ENCODE results near the gene PKMYT1. TPM values are rescaled to one million over a fixed set of nuclear protein-coding genes. Genes with fewer than 3 reads are reported as not detected.

PKMYT1 gene
- total and polyA plus RNA-seq, 2 experiments from 2014 or later = 28.1 to 30.6 TPM

DNA sequence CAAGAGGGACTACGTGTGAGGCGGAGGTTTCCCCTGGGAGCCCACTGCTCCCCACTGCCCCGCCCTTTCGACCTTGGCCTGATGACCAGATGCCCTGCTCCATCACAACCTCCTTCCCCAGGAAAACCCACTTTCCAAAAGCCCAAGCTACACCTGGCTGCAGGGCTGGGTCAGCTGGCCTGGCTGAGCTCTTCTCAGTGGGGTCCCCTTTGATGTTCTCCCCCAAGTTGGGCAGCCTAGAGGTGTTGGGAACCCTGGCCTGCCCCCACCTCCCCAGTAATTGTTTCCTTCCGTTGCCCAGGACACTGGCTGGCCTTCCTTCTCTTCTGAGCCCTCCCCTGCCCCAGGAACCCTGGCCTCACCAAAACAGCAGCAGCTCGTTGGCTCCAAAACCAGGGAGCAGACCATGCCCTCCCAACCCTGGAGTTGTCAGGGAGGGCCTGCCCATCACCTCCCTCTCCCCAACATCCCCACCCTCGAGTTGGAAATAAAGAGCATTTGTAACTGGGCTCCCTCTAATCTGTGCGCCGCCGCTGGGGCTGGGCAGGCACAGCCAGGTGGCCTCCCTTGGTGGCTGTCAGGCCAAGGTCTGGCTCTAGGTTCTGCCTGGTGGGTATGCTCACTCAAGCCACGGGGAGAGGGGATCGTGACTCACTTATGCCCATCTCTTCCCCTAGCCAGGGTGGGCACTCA, 33.9 kb upstream of the PKMYT1 start:
- Histone ChIP-seq H3K4me3 (no peak overlapping the region), H3K4me1 (ENCODE audit: low read depth) (peaks cover 31% of the 10 kb centered on the region), H3K36me3 (no peaks in the 10 kb centered on the region), H3K27ac (no peak overlapping the region), H3K9me3 (ENCODE audit: low read depth) (no peaks in the 10 kb centered on the region), H3K27me3 (no peaks in the 10 kb centered on the region)
- no peak for DNase-seq (ENCODE audit: low read depth in 1 of 2, low spot score in 1 of 2)
- TF ChIP-seq, protein P1, sequence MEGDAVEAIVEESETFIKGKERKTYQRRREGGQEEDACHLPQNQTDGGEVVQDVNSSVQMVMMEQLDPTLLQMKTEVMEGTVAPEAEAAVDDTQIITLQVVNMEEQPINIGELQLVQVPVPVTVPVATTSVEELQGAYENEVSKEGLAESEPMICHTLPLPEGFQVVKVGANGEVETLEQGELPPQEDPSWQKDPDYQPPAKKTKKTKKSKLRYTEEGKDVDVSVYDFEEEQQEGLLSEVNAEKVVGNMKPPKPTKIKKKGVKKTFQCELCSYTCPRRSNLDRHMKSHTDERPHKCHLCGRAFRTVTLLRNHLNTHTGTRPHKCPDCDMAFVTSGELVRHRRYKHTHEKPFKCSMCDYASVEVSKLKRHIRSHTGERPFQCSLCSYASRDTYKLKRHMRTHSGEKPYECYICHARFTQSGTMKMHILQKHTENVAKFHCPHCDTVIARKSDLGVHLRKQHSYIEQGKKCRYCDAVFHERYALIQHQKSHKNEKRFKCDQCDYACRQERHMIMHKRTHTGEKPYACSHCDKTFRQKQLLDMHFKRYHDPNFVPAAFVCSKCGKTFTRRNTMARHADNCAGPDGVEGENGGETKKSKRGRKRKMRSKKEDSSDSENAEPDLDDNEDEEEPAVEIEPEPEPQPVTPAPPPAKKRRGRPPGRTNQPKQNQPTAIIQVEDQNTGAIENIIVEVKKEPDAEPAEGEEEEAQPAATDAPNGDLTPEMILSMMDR (IDR thresholded peaks at IDR 0.05; ENCODE audit: low read depth, low read length) = no peak

DNA sequence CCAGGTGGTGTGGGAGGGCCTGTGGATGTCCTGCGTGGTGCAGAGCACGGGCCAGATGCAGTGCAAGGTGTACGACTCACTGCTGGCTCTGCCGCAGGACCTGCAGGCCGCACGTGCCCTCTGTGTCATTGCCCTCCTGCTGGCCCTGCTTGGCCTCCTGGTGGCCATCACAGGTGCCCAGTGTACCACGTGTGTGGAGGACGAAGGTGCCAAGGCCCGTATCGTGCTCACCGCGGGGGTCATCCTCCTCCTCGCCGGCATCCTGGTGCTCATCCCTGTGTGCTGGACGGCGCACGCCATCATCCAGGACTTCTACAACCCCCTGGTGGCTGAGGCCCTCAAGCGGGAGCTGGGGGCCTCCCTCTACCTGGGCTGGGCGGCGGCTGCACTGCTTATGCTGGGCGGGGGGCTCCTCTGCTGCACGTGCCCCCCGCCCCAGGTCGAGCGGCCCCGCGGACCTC, 33.3 kb upstream of the PKMYT1 start:
- Histone ChIP-seq H3K4me3 (no peak overlapping the region), H3K4me1 (ENCODE audit: low read depth) (peaks cover 36% of the 10 kb centered on the region), H3K9me3 (ENCODE audit: low read depth) (no peaks in the 10 kb centered on the region), H3K27me3 (no peaks in the 10 kb centered on the region), H3K36me3 (no peaks in the 10 kb centered on the region), H3K27ac (no peak overlapping the region)
- no peak for DNase-seq (ENCODE audit: low read depth in 1 of 2, low spot score in 1 of 2)
- TF ChIP-seq, protein P1 (IDR thresholded peaks at IDR 0.05; ENCODE audit: low read depth, low read length) = no peak

DNA sequence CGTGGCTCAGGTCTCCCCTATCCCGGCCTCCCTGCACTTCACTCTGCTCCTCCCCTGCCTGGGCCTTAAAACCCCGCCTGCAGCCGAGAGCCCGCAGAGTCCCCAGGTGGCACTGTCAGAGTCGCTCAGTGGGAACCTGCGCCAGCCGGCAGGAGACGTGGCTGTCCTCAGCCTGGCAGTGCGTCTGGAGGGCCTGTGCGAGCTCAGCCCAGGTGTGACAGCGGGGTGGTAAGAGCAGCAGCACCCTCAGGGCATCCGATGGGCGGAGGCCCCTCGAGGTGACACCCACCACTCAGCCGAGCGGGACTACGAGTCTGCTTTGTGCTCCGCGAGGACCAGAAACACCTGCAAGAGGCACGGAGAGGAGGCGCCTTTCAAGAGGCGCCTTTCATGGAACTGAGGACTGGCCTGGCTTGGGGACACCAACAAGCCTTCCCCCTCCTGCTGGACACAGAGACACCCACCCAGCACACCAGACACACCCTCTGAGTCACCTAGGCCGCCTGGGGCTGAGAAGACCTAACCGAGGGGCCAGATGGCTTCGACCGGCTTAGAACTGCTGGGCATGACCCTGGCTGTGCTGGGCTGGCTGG, 32.7 kb upstream of the PKMYT1 start, which contains the start of gene CLDN9:
TSS of gene CLDN9 (plus strand) at position 96 of the 593 bp plus-strand sequence. CDS start at position 536, 440 bp downstream.
- Histone ChIP-seq H3K27me3 (no peaks in the 10 kb centered on the region), H3K4me3 (no peak within 1 kb of the TSS), H3K9me3 (ENCODE audit: low read depth) (no peaks in the 10 kb centered on the region), H3K36me3 (no peaks in the 10 kb centered on the region), H3K27ac (no peak within 1 kb of the TSS), H3K4me1 (ENCODE audit: low read depth) (peaks cover 39% of the 10 kb centered on the region)
- DNase-seq (ENCODE audit: low read depth in 1 of 2, low spot score in 1 of 2) = peak in 1 of 2 donors; percentile 48
- TF ChIP-seq, protein P1 (IDR thresholded peaks at IDR 0.05; ENCODE audit: low read depth, low read length) = no peak

DNA sequence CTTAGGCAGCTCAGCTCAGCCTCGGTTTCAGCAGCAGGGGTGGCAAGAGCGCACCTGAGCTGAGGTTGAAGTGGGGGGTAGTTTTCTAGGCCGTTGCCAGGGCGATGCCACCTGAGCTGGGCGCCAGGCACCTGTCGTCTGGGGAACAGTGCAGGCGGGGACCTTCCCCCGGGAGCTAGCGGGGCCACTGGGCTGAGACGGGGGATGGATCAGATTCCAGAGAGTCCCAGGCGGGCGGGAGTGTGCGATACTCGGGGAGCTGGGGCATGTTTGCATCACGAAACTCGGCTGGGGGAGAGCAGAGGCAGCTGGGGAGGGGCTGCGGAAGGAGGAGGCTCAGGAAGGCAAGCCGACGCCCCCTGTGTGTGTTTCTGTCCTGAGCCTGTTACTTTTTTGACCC, 32.0 kb upstream of the PKMYT1 start:
- DNase-seq (ENCODE audit: low read depth in 1 of 2, low spot score in 1 of 2) = no peak
- H3K4me1 ChIP-seq (ENCODE audit: low read depth) = peaks cover 46% of the 10 kb centered on the region
- H3K4me3 ChIP-seq = no peak overlapping the region
- H3K9me3 ChIP-seq (ENCODE audit: low read depth) = no peaks in the 10 kb centered on the region
- H3K27me3 ChIP-seq = no peaks in the 10 kb centered on the region
- no peaks in the 10 kb centered on the region for H3K36me3 ChIP-seq
- TF ChIP-seq, protein P1 (IDR thresholded peaks at IDR 0.05; ENCODE audit: low read depth, low read length) = no peak
- no peak overlapping the region for H3K27ac ChIP-seq

DNA sequence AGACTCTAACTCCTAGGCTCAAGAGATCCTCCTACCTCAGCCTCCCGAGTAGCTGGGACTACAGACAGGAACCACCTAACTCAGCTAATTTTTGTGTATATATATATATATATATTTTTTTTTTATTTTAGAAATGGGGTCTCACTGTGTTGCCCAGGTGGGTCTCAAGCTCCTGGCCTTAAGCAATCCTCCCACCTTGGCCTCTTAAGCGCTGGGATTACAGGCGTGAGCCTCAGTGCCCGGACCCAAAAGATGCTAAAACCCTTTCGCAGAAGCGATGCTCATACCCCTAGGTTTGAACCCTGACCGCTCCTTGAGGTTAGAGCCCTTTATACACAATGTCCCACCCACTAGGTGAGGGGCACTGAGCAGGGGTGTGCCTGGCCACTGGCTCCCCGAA, 30.3 kb upstream of the PKMYT1 start:
- TF ChIP-seq, protein P1 (IDR thresholded peaks at IDR 0.05; ENCODE audit: low read depth, low read length) = no peak
- no peaks in the 10 kb centered on the region for H3K36me3 ChIP-seq
- no peak overlapping the region for H3K4me3 ChIP-seq
- DNase-seq (ENCODE audit: low read depth in 1 of 2, low spot score in 1 of 2) = no peak
- H3K27me3 ChIP-seq = no peaks in the 10 kb centered on the region
- H3K27ac ChIP-seq = peak overlapping the region; percentile 96
- no peaks in the 10 kb centered on the region for H3K9me3 ChIP-seq (ENCODE audit: low read depth)
- peaks cover 63% of the 10 kb centered on the region for H3K4me1 ChIP-seq (ENCODE audit: low read depth)
